NCI-H146 (cell line): Measurements from ENCODE around the gene CDC25B.

Source experiments
- DNase-seq: peaks from one replicate; lab custom pipeline; 2025; lab: John Stamatoyannopoulos, UW

Gene CDC25B

GRCh38 chr20:3804254-3804751, 8.2 kb downstream of the CDC25B start:
- no peak for DNase-seq

- DNase-seq, result no peak
These were observed 8.7 kb downstream of the CDC25B start for GRCh38 chr20:3804781-3805180.

- DNase-seq, result no peak
These were observed 12.4 kb downstream of the CDC25B start for GRCh38 chr20:3808544-3808943.

- DNase-seq, result no peak
These were observed 15.6 kb downstream of the CDC25B start for GRCh38 chr20:3811467-3812258.

- no peak for DNase-seq
These were observed 16.2 kb downstream of the CDC25B start for GRCh38 chr20:3812259-3812681.

- no peak for DNase-seq
These were observed 17.1 kb downstream of the CDC25B start for GRCh38 chr20:3812975-3813847.

GRCh38 chr20:3813848-3814581, 17.9 kb downstream of the CDC25B start:
- no peak for DNase-seq

- DNase-seq, result no peak
These were observed 18.9 kb downstream of the CDC25B start for GRCh38 chr20:3814928-3815495.

GRCh38 chr20:3815703-3816315, 19.7 kb downstream of the CDC25B start:
- no peak for DNase-seq

GRCh38 chr20:3818155-3819151, 22.3 kb downstream of the CDC25B start:
- DNase-seq, result peak; percentile 86

GRCh38 chr20:3819411-3820047, 23.4 kb downstream of the CDC25B start:
- DNase-seq, result no peak

GRCh38 chr20:3820048-3820900, 24.2 kb downstream of the CDC25B start, which contains the start of gene AP5S1:
AP5S1 (plus strand) TSS chr20:3820547; CDS start chr20:3822118, 1,571 bp downstream.
- DNase-seq, result peak; percentile 96

GRCh38 chr20:3820901-3821727, 25.0 kb downstream of the CDC25B start:
- DNase-seq, result no peak

- DNase-seq, result no peak
These were observed 25.9 kb downstream of the CDC25B start for GRCh38 chr20:3821996-3822395.

- no peak for DNase-seq
These were observed 27.8 kb downstream of the CDC25B start for GRCh38 chr20:3823881-3824280.

- no peak for DNase-seq
These were observed 29.4 kb downstream of the CDC25B start for GRCh38 chr20:3825526-3825925.

- DNase-seq, result no peak
These were observed 30.3 kb downstream of the CDC25B start for GRCh38 chr20:3826420-3826819.

GRCh38 chr20:3828798-3829197, 32.7 kb downstream of the CDC25B start:
- no peak for DNase-seq
